ENCODE data around the gene MACO1. TPM values are rescaled to one million over a fixed set of nuclear protein-coding genes. Genes with fewer than 3 reads are reported as not detected.

MACO1 gene
- polyA plus RNA-seq, 2 of the 4 experiments (the other 2 are of a cell fraction), result 6.3 to 7.5 TPM

DNA sequence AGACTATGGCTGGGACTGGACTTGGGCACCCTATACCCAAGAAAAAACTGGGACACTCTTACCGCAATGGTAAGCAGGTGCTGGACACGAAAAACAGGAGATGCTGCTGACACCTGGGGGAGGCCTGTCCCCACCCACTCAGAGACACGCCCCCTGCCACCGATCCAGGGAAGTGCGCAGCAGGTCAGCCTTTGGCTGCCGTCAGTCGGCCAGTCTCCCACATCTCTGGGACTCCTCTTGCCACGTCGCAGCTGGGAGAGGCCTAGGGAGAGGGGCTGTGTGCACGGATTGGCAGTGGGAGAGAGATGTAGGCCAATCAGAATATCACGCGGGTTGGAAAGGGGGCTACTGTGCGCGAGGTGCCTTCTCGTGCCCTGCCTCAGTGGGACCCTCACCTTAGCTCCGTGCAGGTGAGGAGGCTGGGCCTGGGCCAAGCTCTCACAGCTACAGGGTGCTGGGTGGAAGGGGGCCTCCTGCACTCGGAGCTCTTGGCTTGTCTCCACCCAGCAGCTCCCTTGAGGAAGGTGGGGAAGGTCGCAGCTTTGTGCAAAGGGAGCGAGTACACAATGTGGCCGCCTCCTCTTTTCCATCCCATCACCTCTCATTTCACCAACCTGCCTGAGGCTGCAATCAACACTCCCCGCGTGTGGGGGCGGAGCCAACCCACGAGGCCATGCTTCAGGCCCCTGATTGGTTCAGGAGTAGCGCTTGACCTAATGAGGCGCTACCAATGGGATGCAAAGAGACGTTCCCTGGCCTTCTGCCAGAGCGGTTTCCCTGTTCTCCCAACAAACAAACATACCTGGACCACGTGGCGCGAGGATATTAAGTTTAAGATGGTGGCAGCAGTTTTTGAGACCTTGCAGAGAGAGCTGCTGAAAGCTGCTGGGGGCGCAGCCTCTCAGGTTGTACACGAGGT, 87.0 kb downstream of the MACO1 start:
- FAIRE-seq, result no peak
- CTCF ChIA-PET, result interaction anchor here (1.7 to 3.4 kb wide), 2 partner anchors 12 to 14 kb away, joined by 4 to 35 read pairs; no protein-coding TSS in a partner anchor

DNA sequence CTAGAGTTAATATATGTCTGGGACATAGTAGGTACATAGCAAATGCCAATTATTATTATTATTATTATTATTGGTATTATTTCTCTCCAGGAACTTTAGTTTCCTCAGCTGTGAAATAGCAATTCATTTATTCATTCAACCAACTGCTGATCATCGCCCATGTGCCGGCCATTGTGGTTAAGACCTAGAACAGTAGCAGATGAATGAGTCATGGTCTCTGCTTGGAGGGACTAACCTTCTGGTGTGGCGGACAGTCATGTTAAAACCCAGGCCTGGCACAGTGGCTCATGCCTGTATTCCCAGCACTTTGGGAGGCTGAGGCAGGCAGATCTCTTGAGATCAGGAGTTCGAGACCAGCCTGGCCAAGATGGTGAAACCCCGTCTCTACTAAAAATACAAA, 88.9 kb downstream of the MACO1 start:
- ChIA-PET POLR2A (no interaction called here), CTCF (interaction anchor here (0.6 to 3.4 kb wide), 16 partner anchors 16 to 600 kb away, joined by 3 to 35 read pairs (median 4); partner anchors contain the start of gene SELENON)
- ATAC-seq (no peak), DNase-seq (ENCODE audit: low read depth in 1 of 2, low spot score in 1 of 2) (no peak), FAIRE-seq (no peak)
- H3K27ac ChIP-seq, result no peak overlapping the region
- H3K9me3 ChIP-seq, result no peaks in the 10 kb centered on the region
- WGBS (ENCODE audit: missing lambda C conversion rate), result 73% methylated on average over 5 of the region's 5 CpGs
- H3K4me2 ChIP-seq, result no peak overlapping the region
- TF ChIP-seq HDAC2 (IDR thresholded peaks at IDR 0.05), result no peak
- no peak for TF ChIP-seq PHF8 (IDR thresholded peaks at IDR 0.05; ENCODE audit: borderline replicate concordance, low read depth)
- TF ChIP-seq SMC3 (IDR thresholded peaks at IDR 0.05), result no peak
- TF ChIP-seq KDM5A (IDR thresholded peaks at IDR 0.05), result no peak
- TF ChIP-seq ESRRA (IDR thresholded peaks at IDR 0.05; ENCODE audit: borderline replicate concordance, low read length), result no peak
- TF ChIP-seq, protein P1, sequence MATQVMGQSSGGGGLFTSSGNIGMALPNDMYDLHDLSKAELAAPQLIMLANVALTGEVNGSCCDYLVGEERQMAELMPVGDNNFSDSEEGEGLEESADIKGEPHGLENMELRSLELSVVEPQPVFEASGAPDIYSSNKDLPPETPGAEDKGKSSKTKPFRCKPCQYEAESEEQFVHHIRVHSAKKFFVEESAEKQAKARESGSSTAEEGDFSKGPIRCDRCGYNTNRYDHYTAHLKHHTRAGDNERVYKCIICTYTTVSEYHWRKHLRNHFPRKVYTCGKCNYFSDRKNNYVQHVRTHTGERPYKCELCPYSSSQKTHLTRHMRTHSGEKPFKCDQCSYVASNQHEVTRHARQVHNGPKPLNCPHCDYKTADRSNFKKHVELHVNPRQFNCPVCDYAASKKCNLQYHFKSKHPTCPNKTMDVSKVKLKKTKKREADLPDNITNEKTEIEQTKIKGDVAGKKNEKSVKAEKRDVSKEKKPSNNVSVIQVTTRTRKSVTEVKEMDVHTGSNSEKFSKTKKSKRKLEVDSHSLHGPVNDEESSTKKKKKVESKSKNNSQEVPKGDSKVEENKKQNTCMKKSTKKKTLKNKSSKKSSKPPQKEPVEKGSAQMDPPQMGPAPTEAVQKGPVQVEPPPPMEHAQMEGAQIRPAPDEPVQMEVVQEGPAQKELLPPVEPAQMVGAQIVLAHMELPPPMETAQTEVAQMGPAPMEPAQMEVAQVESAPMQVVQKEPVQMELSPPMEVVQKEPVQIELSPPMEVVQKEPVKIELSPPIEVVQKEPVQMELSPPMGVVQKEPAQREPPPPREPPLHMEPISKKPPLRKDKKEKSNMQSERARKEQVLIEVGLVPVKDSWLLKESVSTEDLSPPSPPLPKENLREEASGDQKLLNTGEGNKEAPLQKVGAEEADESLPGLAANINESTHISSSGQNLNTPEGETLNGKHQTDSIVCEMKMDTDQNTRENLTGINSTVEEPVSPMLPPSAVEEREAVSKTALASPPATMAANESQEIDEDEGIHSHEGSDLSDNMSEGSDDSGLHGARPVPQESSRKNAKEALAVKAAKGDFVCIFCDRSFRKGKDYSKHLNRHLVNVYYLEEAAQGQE (IDR thresholded peaks at IDR 0.05), result no peak
- H3K4me3 ChIP-seq, result no peak overlapping the region
- 0 out of 3 replicates have a peak, but pooled peaks cover 7% of the 10 kb centered on the region for H3K4me1 ChIP-seq

More for the DNA sequence above, 87.0 kb downstream of the MACO1 start:
- DNase-seq (ENCODE audit: low read depth in 1 of 2, low spot score in 1 of 2) (no peak), ATAC-seq (no peak)
- WGBS (ENCODE audit: missing lambda C conversion rate), result 76% methylated on average over 24 of the region's 33 CpGs
- POLR2A ChIA-PET, result no interaction called here
- TF ChIP-seq JUN (IDR thresholded peaks at IDR 0.05) (no peak), CBX2 (IDR thresholded peaks at IDR 0.05; ENCODE audit: borderline replicate concordance, low read depth) (no peak)
- Histone ChIP-seq H3K4me3 (no peak overlapping the region), H3K9me3 (peaks cover under 1% of the 10 kb centered on the region; the same call in 1 of the 3 replicates), H3K27ac (no peak overlapping the region), H3K4me1 (0 out of 3 replicates have a peak, but pooled peaks cover 7% of the 10 kb centered on the region), H3K4me2 (no peak overlapping the region)

DNA sequence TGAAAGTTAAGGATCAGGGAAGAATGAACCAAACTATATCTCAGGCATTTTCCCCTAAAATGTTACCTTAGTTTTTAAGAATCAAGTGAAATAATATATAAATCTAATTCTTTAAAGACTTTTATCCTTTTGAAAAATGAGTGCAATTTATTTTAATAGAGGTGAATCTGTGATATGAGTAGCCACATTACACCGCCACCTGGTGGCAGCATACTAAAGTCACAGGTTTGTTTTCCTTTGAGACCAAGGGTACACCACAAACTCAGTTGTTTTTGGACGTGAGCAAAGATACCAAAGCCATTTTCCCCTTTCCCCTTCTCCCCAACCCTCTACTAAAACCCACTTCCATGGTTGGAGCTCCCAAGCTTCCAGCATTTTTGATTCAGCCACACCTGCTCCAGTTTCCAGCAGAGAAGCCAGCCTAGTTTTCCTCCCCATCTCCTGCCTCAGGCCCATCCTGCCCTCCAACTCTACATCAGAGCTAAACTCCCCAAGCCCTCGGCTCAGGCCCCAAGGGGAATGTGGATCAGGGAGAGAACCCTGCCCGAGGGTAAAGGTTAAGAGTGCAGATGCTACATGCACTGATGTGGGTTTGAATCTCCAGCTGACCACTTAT, 89.9 kb downstream of the MACO1 start:
- no peak for FAIRE-seq
- WGBS (ENCODE audit: missing lambda C conversion rate), result 4% methylated on average over 4 of the region's 4 CpGs
- POLR2A ChIA-PET, result interaction anchor here (0.6 kb wide), 1 partner anchor 133 kb away, joined by 3 read pairs; no protein-coding TSS in a partner anchor

More for the DNA sequence above, 89.9 kb downstream of the MACO1 start:
- CTCF ChIA-PET, result interaction anchor here (0.6 to 3.4 kb wide), 33 partner anchors 8 to 311 kb away, joined by 3 to 35 read pairs (median 4); partner anchors contain the start of genes LDLRAP1 and SELENON
- TF ChIP-seq, protein P2, sequence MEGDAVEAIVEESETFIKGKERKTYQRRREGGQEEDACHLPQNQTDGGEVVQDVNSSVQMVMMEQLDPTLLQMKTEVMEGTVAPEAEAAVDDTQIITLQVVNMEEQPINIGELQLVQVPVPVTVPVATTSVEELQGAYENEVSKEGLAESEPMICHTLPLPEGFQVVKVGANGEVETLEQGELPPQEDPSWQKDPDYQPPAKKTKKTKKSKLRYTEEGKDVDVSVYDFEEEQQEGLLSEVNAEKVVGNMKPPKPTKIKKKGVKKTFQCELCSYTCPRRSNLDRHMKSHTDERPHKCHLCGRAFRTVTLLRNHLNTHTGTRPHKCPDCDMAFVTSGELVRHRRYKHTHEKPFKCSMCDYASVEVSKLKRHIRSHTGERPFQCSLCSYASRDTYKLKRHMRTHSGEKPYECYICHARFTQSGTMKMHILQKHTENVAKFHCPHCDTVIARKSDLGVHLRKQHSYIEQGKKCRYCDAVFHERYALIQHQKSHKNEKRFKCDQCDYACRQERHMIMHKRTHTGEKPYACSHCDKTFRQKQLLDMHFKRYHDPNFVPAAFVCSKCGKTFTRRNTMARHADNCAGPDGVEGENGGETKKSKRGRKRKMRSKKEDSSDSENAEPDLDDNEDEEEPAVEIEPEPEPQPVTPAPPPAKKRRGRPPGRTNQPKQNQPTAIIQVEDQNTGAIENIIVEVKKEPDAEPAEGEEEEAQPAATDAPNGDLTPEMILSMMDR (IDR thresholded peaks at IDR 0.05), result peak; percentile 75
- peak; percentile 52 to 63 for TF ChIP-seq RAD21 (conservative IDR thresholded peaks at IDR 0.05 in 1 of 2, IDR thresholded peaks at IDR 0.05 in 1 of 2)
- TF ChIP-seq JUNB (IDR thresholded peaks at IDR 0.05), result no peak
- TF ChIP-seq, protein P1 (IDR thresholded peaks at IDR 0.05), result no peak
- TF ChIP-seq SMC3 (IDR thresholded peaks at IDR 0.05), result peak; percentile 77
- no peak for TF ChIP-seq RCOR1 (IDR thresholded peaks at IDR 0.05; ENCODE audit: low read depth, low read length)
- ATAC-seq, result peak; percentile 62 to 82; a peak in 4 of 6 replicates
- Histone ChIP-seq H3K4me1 (0 out of 3 replicates have a peak, but pooled peaks cover 7% of the 10 kb centered on the region), H3K4me2 (no peak overlapping the region), H3K9me3 (no peaks in the 10 kb centered on the region), H3K4me3 (no peak overlapping the region), H3K27ac (no peak overlapping the region)
- peak; percentile 46 to 52 for DNase-seq (ENCODE audit: low read depth in 1 of 2, low spot score in 1 of 2)

Measured in A549 (cell line).